Measurements from ENCODE around the gene GNGT2.

GRCh38 chr17:49231563-49231894 is 21.2 kb upstream of the GNGT2 start:
- TF ChIP-seq ZNF138 (tag by site-specific recombination; IDR thresholded peaks at IDR 0.05; ENCODE audit: borderline replicate concordance) (no peak), ZNF433 (tag by site-specific recombination; IDR thresholded peaks at IDR 0.05; ENCODE audit: low read depth) (no peak), ZNF488 (tag by site-specific recombination; IDR thresholded peaks at IDR 0.05) (no peak)

All from HEK293 (cell line).